SIG-M5 treated with dmso at 0.1 percent for 504 hours (cell line): Measurements from ENCODE around the gene ARFRP1.
A peak's percentile ranks its signal among the peaks of the same experiment; 100 is the strongest.
"Not testable (repeated sequence)": the region's sequence is repeated elsewhere in the genome, so short reads cannot be mapped to it uniquely, and the experiment has no call there.

ENCODE experiments used
- DNase-seq: peaks from one replicate; lab custom pipeline; 2025; ENCODE audit not compliant: unreplicated experiment; lab: John Stamatoyannopoulos, UW

Gene ARFRP1

DNA sequence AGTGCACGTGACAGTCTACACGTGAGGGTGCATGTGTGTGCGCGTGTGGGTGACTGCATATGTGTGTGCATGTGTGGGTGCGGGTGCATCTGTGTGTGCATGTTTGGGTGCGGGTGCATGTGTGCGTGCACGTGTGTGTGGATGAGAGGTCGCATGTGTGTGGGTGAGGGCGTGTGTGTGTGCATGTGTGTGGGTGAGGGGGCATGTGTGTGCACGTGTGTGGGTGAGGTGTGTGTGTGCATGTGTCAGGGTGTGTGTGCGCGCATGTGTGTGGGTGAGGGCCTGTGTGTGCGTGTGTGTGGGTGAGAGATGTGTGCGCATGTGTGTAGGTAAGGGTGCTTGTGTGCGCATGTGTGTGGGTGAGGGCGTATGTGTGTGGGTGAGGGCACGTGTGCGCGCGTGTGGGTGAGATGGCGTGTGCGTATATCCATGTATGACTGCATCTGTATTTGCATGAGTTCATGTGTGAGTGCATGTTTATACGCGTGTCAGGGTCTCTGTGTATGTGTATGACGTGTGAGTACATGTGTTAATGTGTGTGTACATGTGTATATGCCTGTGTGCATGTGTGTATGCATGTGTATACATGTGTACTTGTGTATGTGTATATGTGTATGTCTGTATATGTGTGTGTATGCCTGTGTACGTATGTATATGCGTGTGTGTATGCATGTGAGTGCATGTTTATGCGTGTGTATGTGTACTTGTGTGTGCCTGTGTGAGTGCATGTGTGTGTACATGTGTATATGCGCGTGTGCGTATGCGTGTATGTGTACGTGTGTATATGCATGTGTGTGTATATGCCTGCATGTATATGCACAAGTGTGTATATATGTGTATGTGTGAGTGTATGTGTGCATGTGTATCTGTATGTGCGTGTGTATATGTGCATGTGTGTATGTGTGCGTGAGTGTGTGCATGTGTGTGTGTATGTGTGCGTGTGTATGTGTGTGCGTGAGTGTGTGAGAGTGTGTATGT, 24.6 kb upstream of the ARFRP1 start:
- DNase-seq = no peak

GRCh38 chr20:63731410-63731809, 23.6 kb upstream of the ARFRP1 start:
- no peak for DNase-seq

- DNase-seq = not testable (repeated sequence)
These were observed 22.5 kb upstream of the ARFRP1 start for GRCh38 chr20:63730189-63730733.

DNA sequence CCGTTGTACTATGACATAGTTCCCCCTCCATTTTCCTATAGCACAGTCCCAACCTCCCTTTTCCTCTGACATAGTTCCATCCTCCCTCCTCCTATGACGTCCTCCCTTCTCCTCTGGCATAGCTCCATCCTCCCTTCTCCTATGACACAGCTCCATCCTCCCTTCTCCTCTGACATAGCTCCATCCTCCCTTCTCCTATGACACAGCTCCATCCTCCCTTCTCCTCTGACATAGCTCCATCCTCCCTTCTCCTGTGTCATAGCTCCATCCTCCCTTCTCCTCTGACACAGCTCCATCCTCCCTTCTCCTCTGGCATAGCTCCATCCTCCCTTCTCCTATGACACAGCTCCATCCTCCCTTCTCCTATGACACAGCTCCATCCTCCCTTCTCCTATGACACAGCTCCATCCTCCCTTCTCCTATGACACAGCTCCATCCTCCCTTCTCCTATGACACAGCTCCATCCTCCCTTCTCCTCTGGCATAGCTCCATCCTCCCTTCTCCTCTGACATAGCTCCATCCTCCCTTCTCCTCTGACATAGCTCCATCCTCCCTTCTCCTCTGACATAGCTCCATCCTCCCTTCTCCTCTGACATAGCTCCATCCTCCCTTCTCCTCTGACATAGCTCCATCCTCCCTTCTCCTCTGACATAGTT, 15.3 kb upstream of the ARFRP1 start:
- DNase-seq = not testable (repeated sequence)

- DNase-seq = no peak
These were observed 11.2 kb upstream of the ARFRP1 start for GRCh38 chr20:63718996-63719395.

DNA sequence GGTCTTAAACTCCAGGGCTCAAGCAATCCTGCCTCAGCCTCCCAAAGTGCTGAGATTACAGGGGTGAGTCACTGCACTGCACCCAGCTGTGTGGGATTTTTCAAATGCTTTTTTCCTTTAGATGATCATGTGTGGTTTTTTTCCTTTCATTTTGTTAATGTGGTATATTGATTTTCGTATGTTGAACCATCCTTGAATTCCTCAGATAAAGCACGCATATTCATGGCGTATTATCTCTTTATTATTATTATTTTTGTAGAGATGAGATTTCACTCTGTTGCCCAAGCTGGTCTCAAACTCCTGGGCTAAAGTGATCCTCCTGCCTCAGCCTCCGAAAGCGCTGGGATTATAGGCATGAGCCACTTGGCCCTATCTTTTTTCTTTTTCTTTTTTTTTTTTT, 7.1 kb upstream of the ARFRP1 start:
- DNase-seq = no peak

- DNase-seq = no peak
These were observed 4.4 kb upstream of the ARFRP1 start for GRCh38 chr20:63712191-63712590.

- DNase-seq = no peak
These were observed 3.4 kb upstream of the ARFRP1 start for GRCh38 chr20:63711085-63711645.

- no peak for DNase-seq
These were observed 1.4 kb upstream of the ARFRP1 start for GRCh38 chr20:63709149-63709527.

- DNase-seq = no peak
These were observed 749 bp upstream of the ARFRP1 start for GRCh38 chr20:63708301-63709148.

DNA sequence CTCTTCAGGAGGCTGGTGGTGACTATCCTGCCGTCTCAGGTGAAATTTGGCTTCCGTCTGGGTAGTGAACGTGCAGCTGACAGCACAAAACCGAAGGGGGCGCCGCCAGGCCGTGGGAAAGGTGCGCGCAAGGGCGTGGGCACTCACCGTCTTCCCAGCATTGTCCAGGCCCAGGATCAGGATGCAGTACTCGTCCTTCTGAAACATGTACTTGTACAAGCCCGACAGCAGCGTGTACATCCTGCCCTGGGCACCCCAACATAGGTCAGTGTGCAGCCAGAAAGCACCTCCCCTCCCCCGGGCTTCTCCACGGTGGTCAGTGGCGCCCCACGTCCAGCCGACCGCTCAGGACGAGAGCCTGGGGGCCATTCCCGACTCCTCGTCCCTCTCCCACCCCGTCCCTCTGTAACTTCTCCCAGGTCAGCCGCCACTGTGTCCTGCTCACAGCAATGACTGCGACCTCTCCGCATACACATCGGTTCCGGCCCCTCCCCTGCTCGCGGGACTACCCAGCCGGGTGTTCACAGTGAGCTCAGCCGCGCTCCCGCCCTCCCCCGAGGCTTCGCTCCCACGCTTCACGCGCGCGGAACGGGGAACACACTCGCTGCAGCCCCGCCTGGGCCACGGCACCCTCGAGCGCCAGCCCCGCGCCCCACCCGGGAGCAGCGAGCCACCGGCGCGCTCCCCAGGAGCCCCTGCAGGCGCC, 771 bp downstream of the ARFRP1 start:
- DNase-seq = peak; percentile 30

DNA sequence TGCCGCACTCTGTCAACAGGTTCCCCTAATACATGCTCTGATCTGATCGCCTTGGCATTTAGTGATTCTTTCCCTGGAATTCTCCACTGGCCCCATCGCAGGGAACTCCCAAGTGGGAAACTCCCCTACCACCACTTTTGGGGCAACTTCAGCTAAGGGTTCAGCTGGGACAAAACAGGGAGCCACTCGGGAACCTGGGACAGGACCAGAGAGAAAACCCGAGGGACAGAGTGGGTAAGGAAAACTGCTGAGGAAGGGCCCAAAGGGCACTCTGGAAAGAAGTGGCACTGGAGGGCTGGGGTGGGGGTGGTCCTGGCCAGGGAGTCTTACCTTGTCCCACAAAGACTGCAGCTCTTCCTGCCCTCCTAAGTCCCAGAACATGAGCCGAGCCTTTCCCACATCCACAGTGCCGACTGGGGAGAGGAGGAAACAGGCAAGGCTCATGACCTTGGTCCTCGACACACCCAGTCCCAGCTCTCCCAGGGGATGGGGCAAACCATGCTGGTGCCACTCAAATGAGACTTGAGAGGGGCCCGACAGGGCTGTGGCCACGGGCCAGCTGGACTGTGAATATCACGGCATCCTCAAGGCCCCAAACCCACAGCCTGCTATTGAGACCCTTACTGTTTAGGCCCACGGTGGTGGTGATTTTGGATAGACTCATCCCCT, 1.6 kb downstream of the ARFRP1 start:
- no peak for DNase-seq

DNA sequence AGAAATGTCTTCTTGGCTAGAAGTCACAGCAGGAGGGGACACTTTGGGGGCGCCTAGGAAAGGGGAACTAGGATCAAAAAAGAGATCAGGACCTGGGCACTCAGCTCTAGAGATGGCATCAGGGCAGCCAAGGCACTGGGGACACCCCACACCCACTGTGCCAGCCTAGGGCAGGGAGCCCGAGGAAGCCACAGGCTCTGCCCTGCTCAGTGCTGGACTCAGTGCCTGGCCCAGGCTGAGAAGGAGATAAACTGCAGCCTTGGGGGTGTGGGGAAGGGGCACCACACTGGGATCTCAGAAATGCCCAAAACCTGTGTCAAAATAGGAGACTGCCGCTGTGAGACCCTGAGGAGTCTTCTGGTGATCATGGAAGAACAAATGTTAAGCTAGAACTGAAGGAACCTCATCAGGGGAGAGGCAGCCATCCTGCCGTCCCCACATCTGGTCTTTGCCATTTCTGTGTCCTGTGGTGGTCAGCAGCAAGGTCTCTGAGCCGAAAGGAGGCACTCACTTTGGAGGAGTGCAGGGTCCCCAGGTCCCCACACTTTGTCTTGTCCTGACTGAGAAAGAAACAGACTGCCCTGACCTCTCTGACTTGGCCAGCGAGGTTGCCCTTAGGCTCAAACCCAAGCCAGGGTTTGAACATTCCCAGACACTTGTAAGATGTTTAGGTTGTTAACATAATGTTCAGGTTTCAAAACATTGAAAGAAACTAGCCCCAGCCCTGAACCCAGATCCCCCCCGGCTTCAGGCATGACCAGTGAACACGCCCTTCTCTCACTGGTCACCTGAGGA, 2.3 kb downstream of the ARFRP1 start:
- DNase-seq = no peak

GRCh38 chr20:63704749-63705117, 3.0 kb downstream of the ARFRP1 start:
- DNase-seq = no peak

GRCh38 chr20:63703976-63704748, 3.6 kb downstream of the ARFRP1 start:
- no peak for DNase-seq

GRCh38 chr20:63703471-63703975, 4.3 kb downstream of the ARFRP1 start:
- DNase-seq = no peak

DNA sequence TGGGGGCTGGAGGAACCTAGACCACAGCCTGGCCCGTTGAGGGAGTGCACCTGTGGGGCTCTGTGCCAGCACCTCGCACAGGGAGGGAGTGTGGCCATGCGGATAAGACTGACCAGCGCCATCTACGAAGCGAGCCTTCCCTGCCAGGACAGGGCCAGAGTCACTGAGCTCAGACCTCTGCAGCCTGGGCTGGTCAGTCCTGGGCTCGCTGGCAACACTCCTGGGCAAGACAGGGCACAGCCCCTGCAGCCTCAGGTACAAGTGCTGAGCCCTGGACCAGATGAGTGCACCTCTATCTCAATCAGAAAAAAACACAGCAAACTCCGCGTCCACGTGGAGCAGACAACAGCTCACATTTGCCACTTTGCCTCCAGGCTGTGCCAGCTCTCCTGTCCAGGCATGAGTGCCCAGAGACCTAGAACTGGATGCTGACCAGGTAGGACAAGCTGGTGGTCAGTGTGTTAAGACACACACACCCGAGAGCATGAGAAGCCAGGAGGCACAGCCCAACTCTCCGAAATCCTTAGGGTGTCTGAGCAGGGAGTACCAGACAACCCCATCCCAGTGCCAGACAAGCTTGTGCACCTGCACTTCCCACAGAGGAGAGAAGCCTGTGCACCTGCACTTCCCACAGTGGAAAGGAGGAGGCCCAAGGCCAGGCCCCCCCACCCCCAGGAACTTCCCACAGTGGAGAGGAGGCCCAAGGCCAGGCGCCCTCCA, 4.9 kb downstream of the ARFRP1 start:
- DNase-seq = no peak
